ENCODE results near the gene MORN1.

DNA sequence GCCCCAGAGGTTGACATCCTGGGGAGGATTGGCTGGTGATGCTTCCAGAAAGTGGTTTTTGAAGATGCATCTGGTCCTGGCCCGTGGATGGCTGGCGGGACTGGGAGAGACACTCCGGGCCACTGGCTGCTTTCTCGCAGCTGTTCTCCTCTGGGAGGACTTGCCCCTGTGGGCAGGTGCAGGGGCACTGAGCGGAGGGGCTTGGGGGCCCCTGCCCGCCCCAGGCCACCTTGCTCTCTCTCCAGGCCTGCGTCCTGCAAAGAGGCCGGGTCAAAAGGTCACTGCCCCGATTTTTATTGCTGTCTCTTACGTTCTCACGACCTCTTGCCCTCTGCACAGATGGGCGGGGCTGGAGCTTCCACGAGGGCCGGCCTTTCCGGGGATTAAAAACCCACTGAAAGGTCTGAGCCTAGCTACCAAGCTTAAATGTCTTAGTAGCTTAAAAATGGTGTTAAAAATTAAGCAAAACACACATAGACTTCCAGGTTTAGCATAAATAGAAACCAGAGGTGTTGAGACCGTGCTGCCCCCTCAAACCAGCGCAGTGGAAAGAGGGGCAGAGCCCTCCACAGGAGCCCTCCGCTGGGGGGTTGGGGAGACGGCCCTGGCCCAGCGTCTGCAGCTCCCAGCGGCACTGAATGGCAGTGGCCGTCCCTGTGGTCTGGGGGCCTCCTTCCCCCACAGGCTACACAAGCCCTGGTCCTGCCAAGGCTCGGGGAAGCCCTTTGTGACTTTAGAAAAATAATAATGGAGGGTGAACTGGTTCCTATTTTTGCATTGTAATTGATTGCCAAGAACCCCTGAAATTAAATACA lies 119.3 kb downstream of the MORN1 start:
- no peak for TF ChIP-seq EZH2 (IDR thresholded peaks at IDR 0.05; ENCODE audit: low read depth, unreplicated experiment)
- no peak for TF ChIP-seq POLR2AphosphoS5 (IDR thresholded peaks at IDR 0.05; ENCODE audit: low read depth)
- TF ChIP-seq, protein P1, sequence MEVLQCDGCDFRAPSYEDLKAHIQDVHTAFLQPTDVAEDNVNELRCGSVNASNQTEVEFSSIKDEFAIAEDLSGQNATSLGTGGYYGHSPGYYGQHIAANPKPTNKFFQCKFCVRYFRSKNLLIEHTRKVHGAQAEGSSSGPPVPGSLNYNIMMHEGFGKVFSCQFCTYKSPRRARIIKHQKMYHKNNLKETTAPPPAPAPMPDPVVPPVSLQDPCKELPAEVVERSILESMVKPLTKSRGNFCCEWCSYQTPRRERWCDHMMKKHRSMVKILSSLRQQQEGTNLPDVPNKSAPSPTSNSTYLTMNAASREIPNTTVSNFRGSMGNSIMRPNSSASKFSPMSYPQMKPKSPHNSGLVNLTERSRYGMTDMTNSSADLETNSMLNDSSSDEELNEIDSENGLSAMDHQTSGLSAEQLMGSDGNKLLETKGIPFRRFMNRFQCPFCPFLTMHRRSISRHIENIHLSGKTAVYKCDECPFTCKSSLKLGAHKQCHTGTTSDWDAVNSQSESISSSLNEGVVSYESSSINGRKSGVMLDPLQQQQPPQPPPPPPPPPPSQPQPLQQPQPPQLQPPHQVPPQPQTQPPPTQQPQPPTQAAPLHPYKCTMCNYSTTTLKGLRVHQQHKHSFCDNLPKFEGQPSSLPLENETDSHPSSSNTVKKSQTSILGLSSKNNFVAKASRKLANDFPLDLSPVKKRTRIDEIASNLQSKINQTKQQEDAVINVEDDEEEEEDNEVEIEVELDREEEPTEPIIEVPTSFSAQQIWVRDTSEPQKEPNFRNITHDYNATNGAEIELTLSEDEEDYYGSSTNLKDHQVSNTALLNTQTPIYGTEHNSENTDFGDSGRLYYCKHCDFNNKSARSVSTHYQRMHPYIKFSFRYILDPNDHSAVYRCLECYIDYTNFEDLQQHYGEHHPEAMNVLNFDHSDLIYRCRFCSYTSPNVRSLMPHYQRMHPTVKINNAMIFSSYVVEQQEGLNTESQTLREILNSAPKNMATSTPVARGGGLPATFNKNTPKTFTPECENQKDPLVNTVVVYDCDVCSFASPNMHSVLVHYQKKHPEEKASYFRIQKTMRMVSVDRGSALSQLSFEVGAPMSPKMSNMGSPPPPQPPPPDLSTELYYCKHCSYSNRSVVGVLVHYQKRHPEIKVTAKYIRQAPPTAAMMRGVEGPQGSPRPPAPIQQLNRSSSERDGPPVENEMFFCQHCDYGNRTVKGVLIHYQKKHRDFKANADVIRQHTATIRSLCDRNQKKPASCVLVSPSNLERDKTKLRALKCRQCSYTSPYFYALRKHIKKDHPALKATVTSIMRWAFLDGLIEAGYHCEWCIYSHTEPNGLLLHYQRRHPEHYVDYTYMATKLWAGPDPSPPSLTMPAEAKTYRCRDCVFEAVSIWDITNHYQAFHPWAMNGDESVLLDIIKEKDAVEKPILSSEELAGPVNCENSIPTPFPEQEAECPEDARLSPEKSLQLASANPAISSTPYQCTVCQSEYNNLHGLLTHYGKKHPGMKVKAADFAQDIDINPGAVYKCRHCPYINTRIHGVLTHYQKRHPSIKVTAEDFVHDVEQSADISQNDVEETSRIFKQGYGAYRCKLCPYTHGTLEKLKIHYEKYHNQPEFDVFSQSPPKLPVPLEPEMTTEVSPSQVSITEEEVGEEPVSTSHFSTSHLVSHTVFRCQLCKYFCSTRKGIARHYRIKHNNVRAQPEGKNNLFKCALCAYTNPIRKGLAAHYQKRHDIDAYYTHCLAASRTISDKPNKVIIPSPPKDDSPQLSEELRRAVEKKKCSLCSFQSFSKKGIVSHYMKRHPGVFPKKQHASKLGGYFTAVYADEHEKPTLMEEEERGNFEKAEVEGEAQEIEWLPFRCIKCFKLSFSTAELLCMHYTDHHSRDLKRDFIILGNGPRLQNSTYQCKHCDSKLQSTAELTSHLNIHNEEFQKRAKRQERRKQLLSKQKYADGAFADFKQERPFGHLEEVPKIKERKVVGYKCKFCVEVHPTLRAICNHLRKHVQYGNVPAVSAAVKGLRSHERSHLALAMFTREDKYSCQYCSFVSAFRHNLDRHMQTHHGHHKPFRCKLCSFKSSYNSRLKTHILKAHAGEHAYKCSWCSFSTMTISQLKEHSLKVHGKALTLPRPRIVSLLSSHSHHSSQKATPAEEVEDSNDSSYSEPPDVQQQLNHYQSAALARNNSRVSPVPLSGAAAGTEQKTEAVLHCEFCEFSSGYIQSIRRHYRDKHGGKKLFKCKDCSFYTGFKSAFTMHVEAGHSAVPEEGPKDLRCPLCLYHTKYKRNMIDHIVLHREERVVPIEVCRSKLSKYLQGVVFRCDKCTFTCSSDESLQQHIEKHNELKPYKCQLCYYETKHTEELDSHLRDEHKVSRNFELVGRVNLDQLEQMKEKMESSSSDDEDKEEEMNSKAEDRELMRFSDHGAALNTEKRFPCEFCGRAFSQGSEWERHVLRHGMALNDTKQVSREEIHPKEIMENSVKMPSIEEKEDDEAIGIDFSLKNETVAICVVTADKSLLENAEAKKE (CRISPR knock-in tag; IDR thresholded peaks at IDR 0.05) = no peak
- no peak for TF ChIP-seq EZH2phosphoT487 (IDR thresholded peaks at IDR 0.05; ENCODE audit: unreplicated experiment)
- TF ChIP-seq, protein P2, sequence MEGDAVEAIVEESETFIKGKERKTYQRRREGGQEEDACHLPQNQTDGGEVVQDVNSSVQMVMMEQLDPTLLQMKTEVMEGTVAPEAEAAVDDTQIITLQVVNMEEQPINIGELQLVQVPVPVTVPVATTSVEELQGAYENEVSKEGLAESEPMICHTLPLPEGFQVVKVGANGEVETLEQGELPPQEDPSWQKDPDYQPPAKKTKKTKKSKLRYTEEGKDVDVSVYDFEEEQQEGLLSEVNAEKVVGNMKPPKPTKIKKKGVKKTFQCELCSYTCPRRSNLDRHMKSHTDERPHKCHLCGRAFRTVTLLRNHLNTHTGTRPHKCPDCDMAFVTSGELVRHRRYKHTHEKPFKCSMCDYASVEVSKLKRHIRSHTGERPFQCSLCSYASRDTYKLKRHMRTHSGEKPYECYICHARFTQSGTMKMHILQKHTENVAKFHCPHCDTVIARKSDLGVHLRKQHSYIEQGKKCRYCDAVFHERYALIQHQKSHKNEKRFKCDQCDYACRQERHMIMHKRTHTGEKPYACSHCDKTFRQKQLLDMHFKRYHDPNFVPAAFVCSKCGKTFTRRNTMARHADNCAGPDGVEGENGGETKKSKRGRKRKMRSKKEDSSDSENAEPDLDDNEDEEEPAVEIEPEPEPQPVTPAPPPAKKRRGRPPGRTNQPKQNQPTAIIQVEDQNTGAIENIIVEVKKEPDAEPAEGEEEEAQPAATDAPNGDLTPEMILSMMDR (conservative IDR thresholded peaks at IDR 0.05; ENCODE audit: low read depth in 2 of 2) = no peak
- TF ChIP-seq REST (IDR thresholded peaks at IDR 0.05; ENCODE audit: unreplicated experiment) = no peak
- no peak for TF ChIP-seq CREB1 (CRISPR knock-in tag; IDR thresholded peaks at IDR 0.05; ENCODE audit: low read depth)
- no peak for TF ChIP-seq ETS1 (IDR thresholded peaks at IDR 0.05)
- no peak for TF ChIP-seq ZNF114 (CRISPR knock-in tag; IDR thresholded peaks at IDR 0.05)

Data from GM23338 (cell line).